Psoas muscle (tissue), 8 donors: Measurements from ENCODE around the gene AKTIP. TPM values are rescaled to one million over a fixed set of nuclear protein-coding genes. Genes with fewer than 3 reads are reported as not detected.

ENCODE experiments used
- ATAC-seq, 4 donors: fragments of 200-7000 bp; cut with Tn5 transposase; one replicate each; pipeline ENCODE4 v1.9.1; 2020; ENCODE audit warnings: moderate library complexity in 3 of 4, mild to moderate bottlenecking in 2 of 4
- DNase-seq, 2 donors: peaks; one replicate each; pipeline ENCODE4 v3.0.0-alpha.2; 2020
- H3K27ac ChIP-seq: fragments of 200-600 bp; one replicate; pipeline ENCODE4 v1.8.0; 2022
- H3K27me3 ChIP-seq, 3 donors: fragments of 200-600 bp in 1 of 3; one replicate each; pipeline versions ENCODE4 v1.6.1 to v1.8.0; 2013 to 2022; ENCODE audit warnings: low read length in 2 of 3, mild to moderate bottlenecking in 2 of 3, moderate library complexity in 1 of 3; ENCODE audit not compliant: insufficient read depth in 3 of 3
- H3K36me3 ChIP-seq, 2 donors: fragments of 200-600 bp in 1 of 2; one replicate each; pipeline versions ENCODE4 v1.6.1 to v1.8.0; 2013 to 2022; ENCODE audit warnings: low read depth in 1 of 2, mild to moderate bottlenecking in 1 of 2, moderate library complexity in 1 of 2; ENCODE audit not compliant: insufficient read depth in 1 of 2
- H3K4me1 ChIP-seq: fragments of 200-600 bp; one replicate; pipeline ENCODE4 v1.8.0; 2022
- H3K4me3 ChIP-seq: fragments of 200-600 bp; one replicate; pipeline ENCODE4 v1.8.0; 2022; ENCODE audit warnings: mild to moderate bottlenecking
- H3K9me3 ChIP-seq: fragments of 200-600 bp; one replicate; pipeline ENCODE4 v1.8.0; 2022
- CTCF ChIP-seq: fragments of 200-600 bp; IDR thresholded peaks from one replicate; pipeline ENCODE4 v1.8.0; 2022; ENCODE audit warnings: antibody characterized with exemption
- WGBS, 3 donors: extraction: QIAGEN DNeasy Blood & Tissue Kit; methylation state at CpG; one replicate each; pipeline versions ENCODE4 v1.1.6 to v1.1.7; 2013; 5-methylcytosine and 5-hydroxymethylcytosine counted together
- intact Hi-C, 2 donors: fragments of 100-400 bp; cut with DNase I; formaldehyde crosslinking; loops; one replicate each; pipeline versions ENCODE4 v1.11.0 to v1.14.2; 2022
- polyA plus RNA-seq, 3 donors: library from polyadenylated mRNA; stranded (reverse); fragments of 200-250 nt; gene quantifications; one replicate each; pipeline ENCODE4 v1.2.3, GENCODE V29; 2013
- total RNA-seq, 4 donors: library from RNA; stranded (reverse); fragmentation: NEBNext Ultra II Directional in 2 of 4; extraction: Animal tissue kit (Norgen Biotek cat#: 25700) in 2 of 4; gene quantifications; one replicate each; pipeline versions ENCODE4 v1.2.1 to v1.2.4, GENCODE V29; 2021 to 2023
- donor health status: healthy with polysubstance abuse.
- donor health status: DM: no; HTN: no; CAD: no; lungs with moderate emphysema.
- donor health status: Bipolar disorder and iron deficiency.
- donor health status: healthy.
- donor health status: DM: yes; HTN: yes; CAD: no.
- donor health status: DM: no; HTN: no; CAD: no.
- donor health status: DM: no; HTN: no; CAD: no.
- donor health status: DM: yes; HTN: yes; CAD: no.

Gene AKTIP
- total and polyA plus RNA-seq, 7 donors, result 27.6 to 88.1 (median 65.2) TPM

- peak; percentile 57 to 80 (median 66) for ATAC-seq
- Histone ChIP-seq H3K4me3 (peak overlapping the region; percentile 41), H3K4me1 (peaks cover 10% of the 10 kb centered on the region), H3K9me3 (no peaks in the 10 kb centered on the region), H3K36me3 (no peaks in the 10 kb centered on the region), H3K27me3 (no peaks in the 10 kb centered on the region), H3K27ac (peak overlapping the region; percentile 34)
- WGBS, 3 donors, result 24 to 34% (median 27%) methylated on average over 14 of the region's 14 CpGs
- DNase-seq, result no peak
- no peak for TF ChIP-seq CTCF
- intact Hi-C loops, result no loop called here
Measured at GRCh38 chr16:53529513-53529912, 26.5 kb upstream of the AKTIP start.

DNA sequence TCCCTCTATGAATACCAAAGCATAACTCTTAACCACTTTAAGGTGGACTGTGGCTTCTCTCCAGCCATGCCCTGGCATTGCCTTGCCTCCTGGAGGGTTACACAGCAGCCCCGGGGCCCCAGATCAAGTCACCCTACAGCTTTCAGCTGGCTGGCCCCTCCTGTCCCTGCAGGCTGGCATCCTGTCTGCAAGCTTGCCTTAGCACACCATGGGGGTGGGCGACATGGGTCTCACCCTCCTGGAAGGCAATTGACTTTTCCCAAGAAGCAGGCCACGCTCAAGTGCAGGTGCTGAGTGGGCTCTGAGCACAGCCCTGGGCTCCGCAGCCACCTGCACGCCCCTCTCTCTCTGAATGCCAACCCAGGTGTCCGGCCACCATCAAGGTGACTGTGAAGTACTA is 25.8 kb upstream of the AKTIP start:
- no peaks in the 10 kb centered on the region for H3K27me3 ChIP-seq
- DNase-seq, result no peak
- 90 to 93% (median 92%) methylated on average over 6 of the region's 6 CpGs for WGBS, 3 donors
- H3K27ac ChIP-seq, result peak overlapping the region; percentile 34
- intact Hi-C loops, result no loop called here
- H3K36me3 ChIP-seq, result no peaks in the 10 kb centered on the region
- no peak overlapping the region for H3K4me3 ChIP-seq
- ATAC-seq, result no peak
- peaks cover 10% of the 10 kb centered on the region for H3K4me1 ChIP-seq
- no peaks in the 10 kb centered on the region for H3K9me3 ChIP-seq
- TF ChIP-seq CTCF, result no peak

GRCh38 chr16:53523971-53524548 is 21.1 kb upstream of the AKTIP start:
- ATAC-seq, result no peak
- Histone ChIP-seq H3K27ac (no peak overlapping the region), H3K27me3 (no peaks in the 10 kb centered on the region), H3K9me3 (no peaks in the 10 kb centered on the region), H3K36me3 (no peaks in the 10 kb centered on the region), H3K4me1 (no peaks in the 10 kb centered on the region), H3K4me3 (no peak overlapping the region)
- no peak for TF ChIP-seq CTCF
- intact Hi-C loops, result no loop called here
- WGBS, 3 donors, result 75 to 81% (median 76%) methylated on average over 15 of the region's 15 CpGs
- no peak for DNase-seq

- Histone ChIP-seq H3K4me1 (no peaks in the 10 kb centered on the region), H3K27ac (no peak overlapping the region), H3K9me3 (no peaks in the 10 kb centered on the region), H3K36me3 (no peaks in the 10 kb centered on the region), H3K4me3 (no peak overlapping the region), H3K27me3 (no peaks in the 10 kb centered on the region)
- TF ChIP-seq CTCF, result no peak
- ATAC-seq (no peak), DNase-seq (no peak)
- 62 to 68% (median 63%) methylated on average over 21 of the region's 21 CpGs for whole genome bisulfite sequencing, 3 donors
- intact Hi-C loops, result no loop called here
Measured at GRCh38 chr16:53523126-53523804, 20.3 kb upstream of the AKTIP start.
